ENCODE data around the gene CNPY2.
"Not testable (repeated sequence)": the region's sequence is repeated elsewhere in the genome, so short reads cannot be mapped to it uniquely, and the experiment has no call there.

The CNPY2 gene

DNA sequence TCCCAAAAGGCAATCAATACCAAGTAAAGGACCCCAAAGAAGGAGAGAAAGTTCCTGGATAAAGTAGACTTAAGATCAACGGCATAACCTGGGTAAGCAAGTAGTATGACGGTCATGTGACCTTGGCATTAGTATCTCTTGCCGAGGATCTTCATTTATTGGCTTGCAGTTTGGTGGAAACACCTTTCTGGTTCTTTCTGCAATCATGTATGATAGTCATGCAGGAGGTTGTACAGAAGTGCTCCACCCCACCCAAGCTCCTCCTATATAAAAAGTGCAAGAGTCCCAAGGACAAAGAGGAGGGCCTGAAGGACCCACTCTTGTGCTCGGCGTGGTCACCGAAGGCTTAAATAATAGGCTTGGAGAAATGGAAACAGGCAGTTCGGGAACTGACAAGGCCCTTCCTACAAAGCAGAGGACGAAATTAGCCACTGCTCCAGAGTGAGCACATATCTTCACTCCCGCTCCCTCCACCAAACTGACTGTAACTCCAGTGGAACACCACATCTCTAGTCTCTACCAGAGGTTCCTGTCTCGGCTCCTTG lies 16.4 kb downstream of the CNPY2 start:
- no peak for FAIRE-seq
- DNase-seq (ENCODE audit: insufficient read length, low spot score): no peak

DNA sequence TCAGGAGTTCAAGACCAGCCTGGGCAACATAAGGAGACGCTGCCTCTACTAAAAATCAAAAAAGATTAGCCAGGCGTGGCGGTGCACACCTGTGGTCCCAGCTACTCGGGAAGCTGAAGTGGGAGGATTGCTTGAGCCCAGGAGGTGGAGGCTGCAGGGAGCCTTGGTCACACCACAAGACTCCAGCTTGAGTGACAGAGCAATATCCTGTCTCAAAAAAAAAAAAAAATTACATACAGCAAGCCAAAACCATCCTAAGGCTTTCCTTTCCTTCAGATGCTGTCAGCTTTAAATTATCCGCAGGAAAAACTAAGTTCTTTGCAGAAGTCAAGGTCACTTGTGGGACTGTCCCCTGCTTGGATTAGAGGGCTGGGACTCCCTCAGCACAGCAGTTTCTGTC lies 17.0 kb downstream of the CNPY2 start:
- no peak for DNase-seq (ENCODE audit: insufficient read length, low spot score)
- no peak for FAIRE-seq

DNA sequence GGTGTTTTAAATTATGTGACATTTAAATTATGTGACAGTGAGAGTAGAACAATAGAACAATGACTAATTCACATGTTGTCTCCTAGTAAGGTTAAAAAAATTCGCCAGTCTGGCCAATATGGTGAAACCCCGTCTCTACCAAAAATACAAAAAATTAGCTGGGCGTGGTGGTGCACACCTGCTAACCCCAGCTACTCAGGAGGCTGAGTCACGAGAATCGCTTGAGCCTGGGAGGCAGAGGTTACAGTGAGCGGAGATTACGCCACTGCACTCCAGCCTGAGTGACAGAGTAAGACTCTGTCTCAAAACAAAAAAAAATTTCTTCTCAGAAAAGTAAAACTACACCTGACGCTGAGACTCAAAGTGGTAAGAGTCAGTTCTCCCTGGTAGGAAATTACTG lies 18.4 kb downstream of the CNPY2 start:
- DNase-seq (ENCODE audit: insufficient read length, low spot score): no peak
- FAIRE-seq: no peak

DNA sequence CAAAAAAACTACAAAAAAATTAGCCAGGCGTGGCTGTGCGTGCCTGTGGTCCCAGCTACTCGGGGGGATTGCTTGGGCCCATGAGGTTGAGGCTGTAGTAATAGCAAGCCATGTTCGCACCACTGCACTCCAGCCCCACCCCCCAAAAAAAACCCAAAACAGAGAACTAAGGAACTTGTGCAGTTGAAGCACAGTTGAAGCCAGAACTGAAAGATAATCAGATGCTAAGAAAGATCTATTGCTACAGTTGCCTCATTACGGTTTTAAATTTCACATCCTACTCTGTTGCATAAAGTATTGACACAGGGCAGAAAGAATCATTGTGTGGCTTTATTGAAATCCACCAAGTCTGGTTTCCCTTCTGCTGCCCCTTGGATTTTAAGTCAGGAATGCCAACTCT lies 19.5 kb downstream of the CNPY2 start:
- FAIRE-seq: no peak
- no peak for DNase-seq (ENCODE audit: insufficient read length, low spot score)

DNA sequence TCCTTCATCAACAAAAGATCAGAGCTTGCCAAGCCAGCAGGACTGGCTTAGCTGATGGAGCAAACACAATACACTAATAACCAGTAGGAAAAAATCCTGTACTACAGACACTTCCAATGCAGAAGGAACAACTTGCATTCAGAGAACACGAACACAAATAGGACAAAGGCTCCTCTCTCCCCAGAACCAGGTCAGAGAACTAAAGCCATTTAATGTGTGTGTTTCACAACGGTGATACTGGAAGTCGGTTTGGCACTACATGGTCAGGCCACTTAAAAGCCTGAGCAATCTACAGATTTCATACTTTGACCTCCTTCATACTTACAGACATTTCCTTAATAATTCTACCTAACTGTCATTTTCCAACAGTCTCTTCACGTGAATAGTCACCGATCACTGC lies 22.0 kb downstream of the CNPY2 start:
- FAIRE-seq: no peak
- no peak for DNase-seq (ENCODE audit: insufficient read length, low spot score)

DNA sequence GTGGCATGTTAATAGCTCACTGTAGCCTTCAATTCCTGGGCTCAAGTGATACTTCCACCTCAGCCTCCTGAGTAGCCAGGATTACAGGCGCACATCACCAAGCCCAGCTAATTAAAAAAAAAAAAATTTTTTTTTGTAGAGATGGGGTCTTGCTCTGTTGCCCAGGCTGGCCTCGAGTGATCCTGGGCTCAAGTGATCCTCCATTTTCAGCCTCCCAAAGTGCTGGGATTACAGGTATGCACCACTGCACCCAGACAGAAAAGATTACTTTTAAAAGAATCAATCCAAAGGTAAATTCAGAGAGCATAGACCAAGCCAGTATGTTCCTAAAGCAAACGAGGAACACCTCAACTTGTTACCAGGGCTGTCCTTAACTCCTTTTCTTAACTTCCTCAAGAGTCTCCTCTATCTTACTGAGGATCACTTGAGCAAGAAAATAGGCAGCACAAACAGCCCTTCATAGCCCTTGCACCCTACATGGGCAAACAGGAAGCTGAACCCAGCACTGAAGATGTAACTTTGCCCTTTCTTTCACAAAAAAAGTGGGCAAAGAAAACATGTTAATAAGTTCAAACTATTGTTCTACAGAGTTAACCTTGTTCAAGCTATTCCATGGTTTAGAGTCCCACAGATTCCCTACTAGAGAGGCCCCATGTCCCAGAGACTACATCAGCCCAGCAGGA lies 26.9 kb downstream of the CNPY2 start:
- DNase-seq (ENCODE audit: insufficient read length, low spot score): no peak

DNA sequence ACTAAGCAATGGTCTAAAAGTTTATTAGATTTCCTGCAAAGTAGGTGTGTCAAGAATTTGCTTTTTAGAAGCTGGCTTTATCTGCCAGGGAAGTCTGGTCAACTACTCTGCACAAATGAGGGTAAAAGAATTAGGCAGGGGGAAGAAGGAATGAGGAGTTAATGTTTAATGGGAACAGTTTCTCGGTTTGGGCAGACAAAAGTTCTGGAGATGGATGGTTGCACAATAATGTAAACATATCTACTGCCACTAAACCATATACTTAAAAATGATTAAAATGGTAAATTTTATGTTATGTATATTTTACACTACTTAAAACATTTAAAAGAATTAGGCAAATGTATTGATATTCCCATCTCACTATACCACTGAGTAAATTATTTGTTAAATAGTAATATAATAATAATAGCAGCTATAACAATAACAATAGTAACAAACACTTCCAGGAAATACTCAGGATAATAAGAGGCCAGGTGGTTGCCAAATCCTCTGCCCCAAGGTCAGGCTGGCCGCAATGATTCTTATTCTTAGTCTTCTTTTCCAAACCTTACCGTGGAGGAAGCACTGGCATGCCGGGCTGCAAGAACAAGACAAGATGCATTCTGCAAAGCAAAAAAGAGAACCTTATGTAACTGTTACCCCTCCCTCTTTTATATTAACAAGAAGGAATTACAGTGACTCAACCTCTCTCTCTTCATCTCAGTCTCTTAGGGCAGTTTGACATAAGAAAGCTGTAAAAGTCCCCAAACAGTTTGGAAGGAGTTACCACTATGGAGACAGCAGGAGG lies 29.6 kb downstream of the CNPY2 start:
- DNase-seq (ENCODE audit: insufficient read length, low spot score) (no peak), FAIRE-seq (no peak)

More for the DNA sequence above, 26.9 kb downstream of the CNPY2 start:
- FAIRE-seq: no peak

DNA sequence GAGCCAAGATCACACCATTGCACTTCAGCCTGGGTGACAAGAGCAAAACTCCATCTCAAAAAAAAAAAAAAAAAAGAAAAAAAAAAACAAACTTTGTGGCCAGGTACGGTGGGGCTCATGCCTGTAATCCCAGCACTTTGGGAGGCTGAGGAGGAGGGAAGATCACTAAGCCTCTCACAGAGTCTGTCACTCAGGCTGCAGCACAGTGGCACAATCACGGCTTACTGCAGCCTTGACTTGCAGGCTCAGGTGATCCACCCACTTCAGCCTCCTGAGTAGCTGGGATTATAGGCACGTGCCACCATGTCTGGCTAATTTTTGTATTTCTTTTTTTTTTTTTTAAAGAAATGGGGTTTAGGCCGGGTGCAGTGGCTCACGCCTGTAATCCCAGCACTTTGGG lies 31.5 kb downstream of the CNPY2 start:
- not testable (repeated sequence) for FAIRE-seq

DNA sequence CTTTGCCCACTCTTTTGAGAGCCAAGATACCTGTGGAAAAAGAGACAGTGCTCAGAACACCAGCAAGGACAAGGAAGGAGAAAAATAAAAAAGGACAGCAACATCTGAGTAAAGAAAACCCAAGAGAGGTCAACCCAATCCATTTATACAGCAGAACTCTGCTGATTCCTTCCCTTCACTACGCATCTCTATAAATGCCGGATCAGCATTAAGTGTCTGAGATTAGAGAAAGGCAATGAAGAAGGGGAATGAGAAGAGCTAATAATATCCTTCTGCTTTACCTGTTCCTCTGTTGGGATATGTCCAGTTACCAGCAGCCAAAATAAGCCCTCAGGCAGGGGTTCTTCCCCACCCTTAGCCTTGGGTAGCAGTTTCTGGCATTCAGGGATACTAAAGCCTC lies 33.2 kb downstream of the CNPY2 start:
- no peak for DNase-seq (ENCODE audit: insufficient read length, low spot score)
- FAIRE-seq: no peak

More for the DNA sequence above, 31.5 kb downstream of the CNPY2 start:
- DNase-seq (ENCODE audit: insufficient read length, low spot score): not testable (repeated sequence)

DNA sequence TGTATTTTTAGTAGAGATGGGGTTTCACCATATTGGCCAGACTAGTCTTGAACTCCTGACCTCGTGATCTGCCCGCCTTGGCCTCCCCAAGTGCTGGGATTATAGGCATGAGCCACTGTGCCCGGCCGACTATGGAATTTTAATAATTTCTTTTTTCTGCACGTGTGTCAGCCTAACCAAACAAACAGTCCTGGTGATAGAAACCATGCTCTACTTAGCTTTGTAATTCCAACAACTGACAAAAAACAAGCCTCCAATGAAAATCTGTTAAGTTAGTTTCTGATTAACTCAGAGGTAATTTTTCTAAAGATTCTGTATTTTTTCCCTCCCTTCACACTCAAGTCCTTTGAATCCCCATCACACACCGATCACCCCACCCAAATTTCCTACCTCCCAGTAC lies 33.8 kb downstream of the CNPY2 start:
- FAIRE-seq (no peak), DNase-seq (ENCODE audit: insufficient read length, low spot score) (no peak)

DNA sequence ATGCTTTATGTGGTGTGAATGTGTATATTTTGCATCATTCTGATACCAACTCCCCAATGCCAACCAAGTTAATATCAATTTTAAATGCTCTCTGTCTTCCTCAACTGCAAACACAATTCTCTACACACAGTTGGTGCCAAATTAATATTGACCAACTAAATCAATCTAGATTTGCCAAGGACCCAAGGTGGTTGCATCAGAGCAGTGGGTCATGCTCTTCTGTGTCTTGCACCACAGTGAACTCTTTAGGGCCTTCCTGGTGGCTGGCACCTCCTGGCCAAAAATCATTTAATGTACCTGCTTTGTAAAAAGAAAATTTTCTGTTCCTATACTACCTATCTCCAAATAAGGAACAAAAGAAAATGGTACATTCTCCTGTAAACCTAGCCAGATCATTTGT lies 34.9 kb downstream of the CNPY2 start:
- DNase-seq (ENCODE audit: insufficient read length, low spot score) (no peak), FAIRE-seq (no peak)

DNA sequence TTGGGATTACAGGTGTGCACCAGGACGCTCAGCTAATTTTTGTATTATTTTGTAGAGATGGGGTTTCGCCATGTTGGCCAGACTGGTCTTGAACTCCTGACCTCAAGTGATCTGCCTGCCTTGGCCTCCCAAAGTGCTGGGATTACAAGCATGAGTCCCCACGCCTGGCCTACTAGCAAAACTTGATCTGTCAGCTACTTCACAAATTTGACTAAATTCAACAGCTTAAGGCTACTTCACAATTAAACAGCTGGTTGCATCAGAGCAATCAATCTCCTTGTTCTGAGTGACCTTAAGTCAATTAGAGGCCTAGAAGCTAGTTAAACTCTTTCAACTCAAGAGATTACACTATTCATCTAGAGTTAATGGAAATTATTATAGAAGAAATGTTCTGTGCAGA lies 36.9 kb downstream of the CNPY2 start:
- no peak for FAIRE-seq

DNA sequence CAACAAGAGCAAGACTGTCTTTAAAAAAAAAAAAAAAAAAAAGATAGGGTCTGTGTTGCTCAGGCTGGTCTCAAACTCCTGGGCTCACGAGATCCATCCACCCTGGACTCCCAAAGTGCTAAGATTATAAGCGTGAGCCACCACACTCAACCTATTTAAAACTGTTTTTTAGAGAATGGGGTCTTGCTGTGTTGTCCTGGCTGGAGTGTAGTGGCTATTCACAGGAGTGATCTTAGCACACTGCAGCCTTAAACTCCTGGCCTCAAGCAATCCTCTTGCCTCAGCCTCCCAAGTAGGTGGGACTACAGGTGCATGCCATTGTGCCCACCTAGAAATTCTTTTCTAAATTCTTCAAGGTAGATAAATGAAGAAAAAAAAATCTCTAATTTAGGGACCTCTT lies 41.5 kb downstream of the CNPY2 start:
- FAIRE-seq: no peak
- DNase-seq (ENCODE audit: insufficient read length, low spot score): no peak

More for the DNA sequence above, 36.9 kb downstream of the CNPY2 start:
- DNase-seq (ENCODE audit: insufficient read length, low spot score): no peak

DNA sequence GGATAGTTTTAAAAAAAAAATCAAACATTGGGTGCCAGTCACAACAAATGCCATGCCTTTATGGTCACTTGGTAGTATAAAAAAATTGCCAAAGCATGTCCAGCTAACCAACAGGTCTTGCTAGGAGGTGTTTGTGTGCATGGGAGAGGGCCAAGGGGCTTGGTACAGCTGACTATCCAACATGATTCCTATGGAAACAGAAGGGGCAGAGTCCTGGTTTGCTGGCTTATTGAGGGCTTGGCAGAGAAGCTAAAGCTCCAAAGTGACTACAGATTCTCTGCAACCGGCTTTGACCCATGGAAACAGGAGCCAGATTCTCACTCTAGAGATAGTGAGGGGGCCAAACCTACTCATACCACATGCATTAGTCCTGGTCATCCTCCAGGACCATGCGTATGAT lies 43.3 kb downstream of the CNPY2 start:
- FAIRE-seq; DNase-seq (ENCODE audit: insufficient read length, low spot score): not testable (repeated sequence)

DNA sequence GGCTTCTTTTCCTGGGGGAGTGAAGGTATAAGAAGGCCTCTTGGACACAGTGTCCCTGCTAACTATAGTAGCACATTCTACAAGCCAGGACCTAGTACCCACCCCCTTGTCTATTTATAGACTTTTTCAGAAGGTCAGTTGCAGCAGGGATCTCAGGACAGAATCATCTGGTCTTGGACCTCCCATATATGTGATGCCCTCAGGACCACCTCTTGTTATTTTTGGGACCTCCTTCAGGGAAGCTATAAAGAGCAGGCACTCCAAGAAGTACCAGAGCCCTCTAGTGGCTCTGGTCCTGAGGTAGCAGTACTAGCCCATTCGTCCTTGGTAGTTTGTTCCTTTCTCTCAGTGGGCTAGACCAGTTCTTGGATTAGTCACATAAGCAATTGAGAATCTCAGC lies 44.8 kb downstream of the CNPY2 start:
- DNase-seq (ENCODE audit: insufficient read length, low spot score) (no peak), FAIRE-seq (no peak)

DNA sequence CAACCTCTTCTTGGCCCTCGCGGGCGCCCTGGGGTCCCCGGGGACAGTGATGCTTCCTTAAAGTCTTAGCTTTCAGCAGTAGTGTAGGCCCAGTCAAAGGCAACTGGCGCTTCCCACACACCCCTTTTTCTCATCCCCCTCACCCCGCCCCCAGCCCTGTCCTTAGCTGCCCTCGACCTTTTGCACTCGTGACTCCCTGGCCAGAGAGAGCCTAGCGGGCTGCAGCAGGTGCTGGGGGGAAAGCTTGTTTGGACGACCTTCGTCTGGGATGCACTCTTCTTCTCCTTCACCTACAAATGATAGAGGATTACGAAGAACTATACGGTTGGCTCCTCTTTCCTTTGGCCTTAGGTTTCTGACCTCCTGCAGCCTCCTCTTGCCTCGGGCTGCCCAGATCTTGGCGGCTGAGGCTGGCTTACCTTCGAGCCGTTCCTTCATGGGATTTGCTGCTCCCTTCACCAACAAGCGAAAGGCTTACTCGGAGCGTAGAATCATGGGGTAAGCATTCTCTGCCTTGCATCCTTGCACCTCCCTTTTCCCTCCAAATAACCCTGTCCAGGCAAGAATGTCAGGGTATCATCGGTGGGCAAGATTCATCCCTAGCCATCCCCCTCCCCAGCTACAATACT lies 48.2 kb downstream of the CNPY2 start:
- DNase-seq (ENCODE audit: insufficient read length, low spot score): no peak
- no peak for FAIRE-seq

DNA sequence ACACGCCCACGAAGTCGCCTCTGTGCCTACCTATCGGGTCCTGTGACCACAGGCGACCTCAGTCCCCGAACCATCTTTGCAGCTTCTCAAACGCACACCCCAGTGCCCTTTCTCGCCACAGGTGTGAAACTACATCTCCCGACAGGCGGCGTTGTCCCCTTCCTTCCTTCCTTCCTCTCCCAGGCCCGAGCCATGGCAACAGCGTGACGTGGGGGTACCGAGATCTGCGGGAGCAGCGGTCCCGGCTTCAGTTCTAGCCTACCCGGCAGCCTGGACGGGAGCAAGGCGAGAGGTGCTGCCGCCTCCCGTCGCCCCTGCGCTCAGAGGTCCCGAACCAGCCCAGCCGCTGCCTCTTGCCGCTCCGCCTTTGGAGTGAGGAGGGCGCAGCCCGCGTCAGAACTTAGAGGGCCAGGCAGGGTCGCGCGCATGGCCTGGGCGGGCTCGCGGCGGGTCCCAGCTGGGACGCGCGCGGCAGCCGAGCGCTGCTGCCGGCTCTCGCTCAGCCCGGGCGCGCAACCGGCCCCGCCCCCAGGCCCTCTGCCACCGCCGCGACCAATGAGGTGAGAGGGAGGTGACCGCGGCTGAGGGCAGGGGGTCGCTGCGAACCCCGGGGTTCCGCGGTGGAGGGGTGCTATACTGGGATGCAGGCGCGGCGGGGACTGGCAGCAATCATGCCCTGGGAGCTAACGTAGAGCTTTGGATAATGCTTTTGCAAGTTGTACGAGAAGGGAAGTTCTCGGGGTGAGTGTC lies 48.9 kb downstream of the CNPY2 start, which contains the start of gene COQ10A:
Gene COQ10A, plus strand, starts transcription at position 250 of the 750 bp plus-strand sequence. Its CDS starts 177 bp downstream, at position 427.
- peak; percentile 78 for FAIRE-seq
- peak; percentile 90 for DNase-seq (ENCODE audit: insufficient read length, low spot score)

DNA sequence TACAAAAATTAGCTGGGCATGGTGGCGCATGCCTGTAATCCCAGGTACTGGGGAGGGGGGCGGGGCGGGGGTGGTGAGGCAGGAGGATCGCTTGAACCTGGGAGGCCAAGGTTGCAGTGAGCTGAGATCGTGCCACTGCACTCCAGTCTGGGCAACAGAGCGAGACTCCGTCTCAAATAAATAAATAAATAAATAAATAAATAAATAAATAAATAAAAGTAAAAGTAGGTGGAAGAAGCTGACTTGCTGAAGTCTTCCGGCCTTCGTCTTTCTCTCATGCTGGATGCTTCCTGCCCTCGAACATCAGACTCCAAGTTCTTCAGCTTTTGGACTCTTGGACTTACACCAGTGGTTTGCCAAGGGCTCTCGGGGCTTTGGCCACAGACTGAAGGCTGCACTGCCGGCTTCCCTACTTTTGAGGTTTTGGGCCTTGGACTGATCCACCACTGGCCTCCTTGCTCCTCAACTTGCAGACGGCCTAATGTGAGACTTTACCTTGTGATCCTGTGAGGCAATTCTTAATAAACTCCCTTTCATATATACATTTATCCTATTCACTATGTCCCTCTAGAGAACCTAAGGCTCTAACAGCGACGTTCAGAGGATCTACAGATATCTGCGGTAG lies 49.6 kb downstream of the CNPY2 start:
- FAIRE-seq; DNase-seq (ENCODE audit: insufficient read length, low spot score): not testable (repeated sequence)

DNA sequence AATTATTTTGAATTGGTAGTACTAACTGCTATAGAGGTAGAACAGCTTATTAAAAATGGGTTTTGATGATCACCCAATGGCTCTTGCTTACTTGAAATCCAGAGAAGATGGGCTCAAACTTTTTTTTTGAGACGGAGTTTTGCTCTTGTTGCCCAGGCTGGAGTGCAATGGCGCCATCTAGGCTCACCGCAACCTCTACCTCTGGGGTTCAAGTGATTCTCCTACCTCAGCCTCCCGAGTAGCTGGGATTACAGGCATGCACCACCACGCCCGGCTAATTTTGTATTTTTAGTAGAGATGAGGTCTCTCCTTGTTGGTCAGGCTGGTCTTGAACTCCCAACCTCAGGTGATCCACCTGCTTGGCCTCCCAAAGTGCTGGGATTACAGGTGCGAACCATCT lies 52.8 kb downstream of the CNPY2 start:
- not testable (repeated sequence) for DNase-seq (ENCODE audit: insufficient read length, low spot score); FAIRE-seq

Measured in GM19239 (cell line).